GM21723 (cell line): ENCODE results near the gene NCBP2.
"Not testable (repeated sequence)": the region's sequence is repeated elsewhere in the genome, so short reads cannot be mapped to it uniquely, and the experiment has no call there.

ENCODE experiments used
- ATAC-seq: cut with Tn5 transposase; IDR thresholded peaks from one replicate; pipeline ENCODE4 v1.9.1; 2021; ENCODE audit warnings: mild to moderate bottlenecking, moderate library complexity; ENCODE audit not compliant: unreplicated experiment

The NCBP2 gene

DNA sequence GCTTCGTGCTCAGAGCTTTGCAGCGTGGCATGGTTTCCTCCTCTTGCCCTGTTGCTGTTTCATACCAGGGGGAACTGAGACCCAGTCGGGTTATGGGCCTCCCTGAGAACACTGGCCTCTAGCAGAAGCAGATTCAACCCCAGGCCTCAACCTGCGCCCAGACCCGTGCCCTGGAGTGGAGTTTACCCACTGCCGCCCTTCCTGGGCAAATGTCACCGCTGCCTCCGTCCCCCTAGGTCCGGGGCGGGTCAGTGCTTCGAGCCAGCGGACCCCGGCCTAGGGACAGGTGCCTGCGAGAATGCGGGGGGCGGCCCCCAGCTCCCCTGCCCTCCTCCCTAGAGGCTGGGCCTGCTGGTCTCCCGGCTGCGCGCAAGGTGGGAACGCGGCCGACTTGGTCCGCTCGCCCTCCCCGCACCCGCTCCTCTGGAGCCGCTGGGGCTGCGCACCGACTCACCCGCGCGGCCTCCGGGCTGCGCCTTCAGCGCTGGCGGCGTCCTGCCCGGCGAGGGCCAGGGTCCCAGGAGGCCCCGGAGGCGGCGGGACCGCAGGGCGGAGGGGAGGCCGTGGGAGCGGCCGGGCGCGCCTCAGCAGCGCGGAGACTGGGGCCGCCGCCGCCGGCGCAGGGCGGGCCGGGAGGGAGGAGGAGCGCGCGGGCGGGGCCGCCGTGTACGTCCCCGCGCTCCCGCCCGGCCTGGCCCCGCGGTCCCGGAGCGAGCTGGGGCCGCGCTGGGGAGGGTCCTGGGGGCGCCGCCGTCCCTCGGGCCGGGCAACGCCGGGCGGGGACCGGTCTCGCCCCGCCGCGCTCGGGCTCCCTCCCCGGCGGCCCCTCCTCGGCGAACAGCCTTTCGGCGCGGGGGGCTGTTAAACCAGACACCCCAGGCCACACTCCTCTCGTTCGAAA lies 26.2 kb upstream of the NCBP2 start, which contains the start of gene PIGZ:
Gene PIGZ (minus strand): TSS at position 601 of the 901 bp plus-strand sequence. CDS start 16,802 bp downstream, outside the sequence.
- peak; percentile 76 for ATAC-seq

GRCh38 chr3:196967412-196968232 lies 25.3 kb upstream of the NCBP2 start:
- ATAC-seq, result no peak

GRCh38 chr3:196966526-196967401 lies 24.4 kb upstream of the NCBP2 start:
- ATAC-seq, result no peak

- ATAC-seq, result no peak
These were observed 23.5 kb upstream of the NCBP2 start for GRCh38 chr3:196965804-196966173.

DNA sequence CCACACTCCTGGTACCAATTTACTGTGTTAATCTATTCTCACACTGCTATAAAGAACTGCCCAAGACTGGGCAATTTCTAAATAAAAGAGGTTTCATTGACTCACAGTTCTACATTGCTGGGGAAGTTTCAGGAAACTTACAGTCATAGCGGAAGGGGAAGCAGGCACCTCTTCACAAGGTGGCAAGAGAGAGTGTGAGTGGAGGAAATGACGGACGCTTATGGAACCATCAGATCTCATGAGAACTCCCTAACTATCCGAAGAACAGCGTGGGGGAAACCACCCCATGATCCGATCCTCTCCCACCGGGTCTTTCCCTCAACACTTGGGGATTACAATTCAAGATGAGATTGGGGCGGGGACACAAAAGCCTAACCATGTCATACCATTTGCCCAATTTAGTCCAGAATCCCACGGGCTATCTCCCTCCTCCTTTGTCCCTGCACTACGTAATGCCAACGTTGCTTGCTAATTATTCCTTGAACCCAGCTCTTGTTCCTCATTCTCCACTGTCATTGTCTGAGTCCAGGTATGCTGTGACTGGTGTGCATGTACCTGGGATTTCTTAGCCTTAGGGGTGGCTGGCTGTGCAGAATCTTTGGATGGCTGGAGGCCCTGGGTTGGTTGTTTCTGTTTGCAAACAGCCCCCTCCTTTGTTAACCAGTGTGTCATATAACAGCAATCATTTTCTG lies 22.9 kb upstream of the NCBP2 start:
- ATAC-seq, result no peak

DNA sequence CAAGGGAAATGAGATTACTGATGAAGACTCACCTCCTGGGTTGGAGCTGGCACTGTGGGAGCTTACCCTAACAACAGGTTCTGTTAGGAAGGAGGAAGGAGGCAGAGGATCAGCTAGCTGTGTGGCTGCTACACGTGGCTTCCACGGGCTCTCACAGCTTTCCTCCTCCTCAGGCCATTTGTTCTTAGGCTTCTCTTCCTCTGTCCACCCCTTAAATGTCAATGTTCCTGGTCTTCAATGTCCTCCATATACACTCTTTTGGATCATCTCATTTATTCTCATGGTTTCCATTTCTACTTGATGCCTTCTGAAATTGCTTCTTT lies 21.3 kb upstream of the NCBP2 start:
- ATAC-seq, result no peak

DNA sequence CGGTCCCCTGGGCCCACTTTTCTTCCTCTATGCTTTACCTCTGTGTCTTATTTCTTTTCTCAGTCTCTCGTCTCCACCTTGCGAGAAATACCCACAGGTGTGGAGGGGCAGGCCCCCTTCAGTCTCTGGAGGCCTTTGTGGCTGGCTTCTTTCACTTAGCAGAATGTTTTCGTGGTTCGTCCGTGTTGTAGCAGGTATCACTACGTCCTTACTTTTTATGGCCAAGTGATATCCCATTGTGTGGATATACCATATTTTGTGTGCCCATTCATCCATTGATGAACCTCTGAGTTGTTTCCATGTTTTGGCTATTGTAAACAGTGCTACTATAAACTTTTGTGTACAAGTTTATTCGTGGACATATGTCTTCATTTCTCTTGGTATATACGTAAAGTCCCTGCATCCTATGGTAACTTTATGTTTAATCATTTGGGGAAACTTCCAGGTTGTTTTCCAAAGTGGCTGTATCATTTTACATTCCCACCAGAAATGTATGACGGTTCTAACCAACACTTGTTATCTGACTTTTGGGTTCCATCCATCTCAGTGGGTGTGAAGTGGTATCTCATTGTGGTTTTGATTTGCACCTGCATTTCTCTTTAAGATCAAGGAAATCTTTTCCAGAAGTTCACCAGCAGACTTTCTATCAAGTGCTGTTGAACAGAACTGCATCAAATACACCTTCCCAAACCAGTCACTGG lies 20.8 kb upstream of the NCBP2 start:
- no peak for ATAC-seq

- no peak for ATAC-seq
These were observed 20.0 kb upstream of the NCBP2 start for GRCh38 chr3:196962108-196962929.

DNA sequence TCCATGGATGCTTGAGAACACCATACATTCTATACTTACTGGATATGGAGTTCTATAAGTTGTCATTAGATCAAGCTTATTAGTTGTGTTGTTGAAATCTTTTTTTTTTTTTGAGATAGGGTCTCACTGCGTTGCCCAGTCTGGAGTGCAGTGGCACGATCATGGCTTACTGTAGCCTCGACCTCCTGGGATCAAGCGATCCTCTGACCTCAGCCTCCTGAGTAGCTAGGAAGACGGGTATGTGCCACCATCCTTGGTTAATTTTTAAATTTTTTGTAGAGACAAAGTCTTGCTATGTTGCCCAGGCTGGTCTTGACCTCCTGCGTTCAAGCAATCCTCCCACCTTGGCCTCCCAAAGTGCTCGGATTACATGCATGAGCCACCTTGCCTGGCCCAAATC lies 12.5 kb upstream of the NCBP2 start:
- no peak for ATAC-seq

DNA sequence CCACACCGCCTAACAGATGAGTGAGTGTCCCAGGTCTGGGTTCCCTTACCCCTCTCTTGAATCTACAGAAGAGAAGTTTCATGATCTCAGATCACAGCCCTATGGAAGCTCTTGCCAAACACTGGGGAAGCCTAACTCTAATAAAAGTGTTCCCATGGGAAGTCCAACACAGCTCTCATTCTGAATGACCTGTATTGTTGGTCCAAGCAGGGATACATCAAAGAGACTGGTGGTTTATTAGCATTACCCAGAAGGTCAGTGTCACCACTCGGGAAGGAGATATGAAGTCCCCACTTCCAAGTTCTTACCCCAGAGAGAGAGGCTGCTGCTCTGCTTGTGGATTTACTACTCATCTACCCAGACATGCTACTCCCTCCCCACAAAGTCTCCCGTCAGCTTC lies 9.0 kb upstream of the NCBP2 start:
- no peak for ATAC-seq

GRCh38 chr3:196949750-196950149 lies 7.4 kb upstream of the NCBP2 start:
- no peak for ATAC-seq

- ATAC-seq, result no peak
These were observed 6.9 kb upstream of the NCBP2 start for GRCh38 chr3:196949285-196949619.

- no peak for ATAC-seq
These were observed 6.3 kb upstream of the NCBP2 start for GRCh38 chr3:196948442-196949284.

- ATAC-seq, result no peak
These were observed 5.6 kb upstream of the NCBP2 start for GRCh38 chr3:196947860-196948441.

DNA sequence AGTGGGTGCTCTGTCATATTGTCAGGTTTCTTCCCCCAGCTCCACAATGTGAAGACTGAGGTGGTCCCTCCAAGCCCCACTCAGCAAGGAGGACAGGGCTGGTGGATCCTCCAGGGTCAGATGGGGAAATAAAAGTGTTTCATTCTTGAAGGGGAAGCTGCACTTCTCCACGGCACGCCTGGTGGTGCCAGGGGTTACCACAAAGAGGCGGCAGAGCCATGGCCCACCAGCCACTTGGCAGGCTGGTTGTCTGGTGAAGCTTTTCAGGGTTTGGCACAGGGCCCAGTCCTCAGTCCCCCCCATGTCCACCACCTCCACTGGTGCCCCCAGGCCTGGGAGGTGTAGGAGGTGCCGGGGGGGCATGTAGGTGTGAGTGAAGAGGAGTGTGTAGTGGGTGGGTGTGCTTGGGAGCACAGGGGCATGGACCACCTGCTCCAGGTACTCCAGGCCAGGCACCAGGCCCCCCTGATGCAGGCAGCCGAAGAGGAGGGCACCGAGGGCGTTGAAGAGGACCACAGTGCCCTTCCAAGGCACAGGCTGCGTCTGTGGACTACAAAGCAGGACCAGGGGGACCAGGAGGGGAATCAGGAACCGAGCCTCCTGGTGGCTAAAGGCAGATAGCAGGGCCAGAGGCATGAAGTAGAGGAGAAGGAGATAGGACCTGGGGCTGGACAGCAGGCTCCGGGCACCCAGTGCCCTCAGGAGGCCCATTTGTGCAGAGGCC lies 5.0 kb upstream of the NCBP2 start:
- no peak for ATAC-seq

DNA sequence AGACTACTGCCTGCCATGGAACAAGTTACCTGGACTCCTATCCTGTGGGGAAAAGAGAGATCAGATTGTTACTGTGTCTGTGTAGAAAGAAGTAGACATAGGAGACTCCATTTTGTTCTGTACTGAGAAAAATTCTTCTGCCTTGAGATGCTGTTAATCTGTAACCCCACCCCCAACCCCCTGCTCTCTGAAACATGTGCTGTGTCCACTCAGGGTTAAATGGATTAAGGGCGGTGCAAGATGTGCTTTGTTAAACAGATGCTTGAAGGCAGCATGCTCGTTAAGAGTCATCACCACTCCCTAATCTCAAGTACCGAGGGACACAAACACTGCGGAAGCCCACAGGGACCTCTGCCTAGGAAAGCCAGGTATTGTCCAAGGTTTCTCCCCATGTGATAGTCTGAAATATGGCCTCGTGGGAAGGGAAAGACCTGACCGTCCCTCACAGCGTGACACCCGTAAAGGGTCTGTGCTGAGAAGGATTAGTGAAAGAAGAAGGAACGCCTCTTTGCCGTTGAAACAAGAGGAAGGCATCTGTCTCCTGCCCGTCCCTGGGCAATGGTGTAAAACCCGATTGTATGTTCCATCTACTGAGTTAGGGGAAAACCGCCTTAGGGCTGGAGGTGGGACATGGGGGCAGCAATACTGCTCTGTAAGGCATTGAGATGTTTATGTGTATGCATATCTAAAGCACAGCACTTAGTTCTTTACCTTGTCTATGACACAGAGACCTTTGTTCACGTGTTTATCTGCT lies 1.9 kb upstream of the NCBP2 start:
- not testable (repeated sequence) for ATAC-seq

GRCh38 chr3:196942915-196943277 lies 568 bp upstream of the NCBP2 start:
- ATAC-seq, result peak; percentile 12
